ENCODE results near the gene S100A7.

- TF ChIP-seq GATA3 (IDR thresholded peaks at IDR 0.05; ENCODE audit: low read depth, low read length) (no peak), GATA2 (IDR thresholded peaks at IDR 0.05; ENCODE audit: low read depth, low read length) (no peak)
Observed at GRCh38 chr1:153426809-153427208, 33.6 kb downstream of the S100A7 start.
